GM18520 (cell line): ENCODE results near the gene ANKZF1.

Source experiments
- ATAC-seq: cut with Tn5 transposase; IDR thresholded peaks from one replicate; pipeline ENCODE4 v1.9.1; 2021; ENCODE audit not compliant: unreplicated experiment

Gene ANKZF1

DNA sequence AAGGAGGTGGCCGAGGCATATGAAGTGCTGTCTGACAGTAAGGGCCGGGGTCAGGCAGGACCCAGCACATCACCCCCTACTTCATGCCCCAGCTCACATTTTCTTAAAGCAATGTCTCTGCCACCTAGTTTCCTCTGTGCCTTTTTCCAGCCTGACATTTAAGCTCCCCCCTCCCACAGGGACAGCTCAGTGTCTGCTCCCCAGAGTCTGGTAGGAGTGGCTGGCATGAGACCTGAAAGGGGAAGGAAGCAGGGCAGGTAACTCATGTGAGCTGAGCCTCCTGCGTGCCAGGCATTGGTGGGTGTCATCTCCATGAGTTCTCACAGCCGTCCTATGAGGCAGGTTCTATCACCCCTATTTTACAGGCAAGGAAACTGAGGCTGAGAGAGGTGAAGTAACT, 51.0 kb downstream of the ANKZF1 start:
- no peak for ATAC-seq

DNA sequence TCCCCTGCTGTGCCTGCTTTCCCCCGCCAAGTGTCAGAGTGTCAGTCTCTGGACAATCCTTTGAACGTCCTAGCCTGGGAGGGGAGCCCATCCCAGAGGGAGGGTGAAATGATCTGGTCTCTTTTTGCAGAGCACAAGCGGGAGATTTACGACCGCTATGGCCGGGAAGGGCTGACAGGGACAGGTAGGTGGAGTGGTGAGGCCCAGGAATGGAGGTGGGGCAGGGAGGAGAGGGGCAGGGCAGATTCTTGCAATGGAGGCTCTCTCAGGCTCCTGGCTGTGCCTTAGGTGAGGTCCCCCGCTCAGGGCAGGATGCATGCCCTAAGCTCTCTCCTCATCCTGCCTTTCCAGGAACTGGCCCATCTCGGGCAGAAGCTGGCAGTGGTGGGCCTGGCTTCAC, 52.0 kb downstream of the ANKZF1 start:
- ATAC-seq, result no peak

DNA sequence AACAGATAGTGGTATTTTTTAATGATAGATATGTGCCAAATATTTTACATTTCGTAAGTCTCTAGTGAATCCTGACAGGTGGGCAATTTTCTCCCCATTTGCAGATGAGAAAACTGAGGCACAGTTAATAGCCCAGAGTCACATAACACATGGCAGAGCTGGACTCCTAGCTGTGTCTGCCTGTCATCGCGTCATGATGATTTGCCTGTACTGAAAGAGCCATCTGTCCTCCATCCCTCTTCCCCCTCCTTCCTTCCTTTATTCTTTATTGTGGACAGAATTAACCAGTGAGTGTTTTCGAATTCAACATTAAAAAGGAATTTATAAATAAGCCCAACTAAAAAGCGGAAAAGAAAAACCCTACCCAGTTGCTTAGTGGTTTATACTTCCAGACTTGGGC, 52.8 kb downstream of the ANKZF1 start:
- no peak for ATAC-seq

DNA sequence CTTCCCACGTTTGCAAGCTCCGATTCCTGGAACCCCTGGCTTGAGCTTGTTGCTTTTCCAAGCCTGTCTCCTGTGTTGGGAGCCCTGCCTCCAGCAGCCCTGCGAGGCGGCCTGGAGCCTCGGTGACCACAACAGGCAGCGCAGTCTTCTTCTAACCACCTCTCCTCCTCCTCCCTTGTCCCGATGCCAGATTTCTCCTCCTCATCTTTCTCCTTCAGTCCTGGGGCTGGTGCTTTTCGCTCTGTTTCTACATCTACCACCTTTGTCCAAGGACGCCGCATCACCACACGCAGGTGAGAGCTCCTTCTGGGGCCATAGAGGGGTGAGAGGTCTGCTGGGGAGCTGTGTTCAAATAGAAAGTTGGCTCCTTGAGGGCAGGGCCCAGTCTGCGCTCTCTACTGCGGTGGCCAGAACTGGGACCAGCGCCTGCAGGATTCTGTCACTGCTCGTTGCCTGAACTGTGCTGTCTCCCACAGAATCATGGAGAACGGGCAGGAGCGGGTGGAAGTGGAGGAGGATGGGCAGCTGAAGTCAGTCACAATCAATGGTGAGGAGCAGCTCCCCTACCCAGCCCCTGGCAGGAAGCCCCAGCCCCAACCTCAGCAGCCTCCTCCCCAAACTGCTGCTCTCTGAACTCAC, 53.5 kb downstream of the ANKZF1 start:
- no peak for ATAC-seq

DNA sequence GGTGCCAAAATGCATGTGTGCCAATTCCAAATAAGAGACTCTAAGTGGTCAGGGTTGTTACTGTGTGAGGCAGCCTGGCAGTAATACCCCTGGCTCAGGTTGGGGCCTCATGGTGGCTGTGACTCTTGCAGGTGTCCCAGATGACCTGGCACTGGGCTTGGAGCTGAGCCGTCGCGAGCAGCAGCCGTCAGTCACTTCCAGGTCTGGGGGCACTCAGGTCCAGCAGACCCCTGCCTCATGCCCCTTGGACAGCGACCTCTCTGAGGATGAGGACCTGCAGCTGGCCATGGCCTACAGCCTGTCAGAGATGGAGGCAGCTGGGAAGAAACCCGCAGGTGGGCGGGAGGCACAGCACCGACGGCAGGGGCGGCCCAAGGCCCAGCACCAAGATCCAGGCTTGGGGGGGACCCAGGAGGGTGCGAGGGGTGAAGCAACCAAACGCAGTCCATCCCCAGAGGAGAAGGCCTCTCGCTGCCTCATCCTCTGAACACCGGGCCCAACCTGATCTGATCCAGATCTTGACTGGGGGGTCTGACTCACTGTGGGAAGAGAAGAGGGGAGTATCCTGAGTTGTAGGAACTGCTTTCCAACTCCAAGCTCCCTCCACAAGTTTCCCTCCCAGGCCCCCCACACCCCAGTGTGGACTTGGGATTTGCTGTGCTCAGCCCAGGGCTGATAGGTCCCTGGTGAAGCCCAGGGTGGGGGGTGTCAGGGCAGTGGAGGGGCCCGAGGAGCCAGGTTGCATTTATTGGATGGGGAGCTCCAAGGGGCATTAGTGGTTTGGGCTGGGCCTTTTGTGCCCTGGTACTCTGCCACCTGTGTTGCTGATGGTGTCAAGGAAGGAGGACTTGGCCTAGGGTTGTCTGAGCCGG, 55.1 kb downstream of the ANKZF1 start:
- ATAC-seq, result no peak

DNA sequence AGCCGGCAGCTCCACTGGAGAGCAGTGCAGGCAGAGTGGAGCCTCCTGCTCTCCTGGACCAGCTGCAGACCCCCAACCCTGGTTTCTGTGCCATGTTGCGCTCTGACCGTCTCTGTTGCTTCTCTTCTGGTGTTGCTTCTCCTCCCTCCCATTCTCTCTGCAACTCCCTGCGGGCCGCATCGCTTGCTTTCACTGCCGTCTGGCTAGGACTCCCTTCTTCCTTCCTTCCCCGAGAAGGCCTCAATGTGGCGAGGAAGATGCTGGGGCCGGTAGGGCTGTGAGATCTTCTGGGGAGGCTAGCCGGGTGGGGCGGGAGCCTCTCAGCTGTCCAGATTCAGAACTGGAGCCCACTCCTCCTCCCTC, 55.7 kb downstream of the ANKZF1 start:
- ATAC-seq, result no peak

DNA sequence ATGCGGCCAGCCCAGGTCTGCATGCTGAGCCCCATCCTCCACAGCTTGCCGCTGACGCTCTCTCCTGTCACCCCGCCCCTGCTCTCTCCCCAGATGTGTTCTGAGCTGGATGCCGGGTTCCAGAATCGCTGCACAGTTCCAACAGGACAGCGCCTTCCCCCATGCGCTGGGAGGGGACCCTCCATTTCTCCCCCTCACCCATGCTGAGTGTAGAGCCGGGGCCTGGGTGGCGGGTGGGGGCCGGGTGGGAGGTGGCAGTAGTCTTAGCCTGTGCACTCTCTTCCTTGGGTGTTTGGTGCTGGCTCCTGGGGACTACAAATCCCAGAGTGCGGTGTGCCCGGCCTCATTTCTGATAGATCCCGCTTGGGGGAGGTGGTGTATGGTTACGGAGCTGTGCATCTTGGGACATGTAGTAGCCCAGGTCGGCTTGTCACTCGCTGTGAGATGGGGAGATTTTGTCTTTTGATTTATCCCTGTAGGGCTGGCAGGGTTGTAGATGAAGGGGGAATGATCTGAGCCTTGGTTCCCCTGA, 56.4 kb downstream of the ANKZF1 start:
- no peak for ATAC-seq
